Neural progenitor cell (in vitro differentiated cells): Measurements from ENCODE around the gene CTIF. TPM values are rescaled to one million over a fixed set of nuclear protein-coding genes. Genes with fewer than 3 reads are reported as not detected.

Experiments used
- DNase-seq: peaks from one replicate; pipeline ENCODE4 v3.0.0-alpha.2; 2016; ENCODE audit warnings: low spot score
- H2AFZ ChIP-seq: fragments of 200-600 bp; sonication (generic); replicated peaks from 2 replicates; pipeline ENCODE4 v1.6.1; 2016; ENCODE audit warnings: antibody characterized with exemption
- H3F3A ChIP-seq: fragments of 200-600 bp; sonication (generic); 2 replicates; pipeline ENCODE4 v1.6.1; 2016; ENCODE audit warnings: antibody characterized with exemption, low read depth
- H3K27ac ChIP-seq: fragments of 200-600 bp; sonication (generic); 2 replicates; pipeline ENCODE4 v1.5.1; 2016; ENCODE audit warnings: mild to moderate bottlenecking
- H3K27me3 ChIP-seq: fragments of 200-600 bp; sonication (generic); 2 replicates; pipeline ENCODE4 v1.6.1; 2016; ENCODE audit warnings: mild to moderate bottlenecking, moderate library complexity
- H3K36me3 ChIP-seq: fragments of 200-600 bp; sonication (generic); 2 replicates; pipeline ENCODE4 v1.5.1; 2016
- H3K4me1 ChIP-seq: fragments of 200-600 bp; sonication (generic); 2 replicates; pipeline ENCODE4 v1.6.1; 2016; ENCODE audit warnings: mixed run types
- H3K4me2 ChIP-seq: fragments of 200-600 bp; sonication (generic); 2 replicates; pipeline ENCODE4 v1.6.1; 2016
- H3K4me3 ChIP-seq: fragments of 200-600 bp; sonication (generic); 2 replicates; pipeline ENCODE4 v1.5.1; 2016
- H3K79me2 ChIP-seq: fragments of 200-600 bp; sonication (generic); 2 replicates; pipeline ENCODE4 v1.6.1; 2016; ENCODE audit warnings: low read depth
- H3K9ac ChIP-seq: fragments of 200-600 bp; sonication (generic); 2 replicates; pipeline ENCODE4 v1.6.1; 2016
- H3K9me3 ChIP-seq: fragments of 200-600 bp; sonication (generic); 2 replicates; pipeline ENCODE4 v1.5.1; 2016; ENCODE audit warnings: low read depth
- H4K20me1 ChIP-seq: fragments of 200-600 bp; sonication (generic); 2 replicates; pipeline ENCODE4 v1.6.1; 2016; ENCODE audit warnings: low read depth
- H3K27ac Mint-ChIP-seq: 3 replicates; pipeline ENCODE4 v1.8.0; 2021; ENCODE audit warnings: mixed read lengths
- H3K27me3 Mint-ChIP-seq: 2 replicates; pipeline ENCODE4 v1.8.0; 2022; ENCODE audit warnings: low read depth, mild to moderate bottlenecking, inconsistent platforms, moderate library complexity, mixed read lengths; ENCODE audit not compliant: insufficient read depth
- H3K36me3 Mint-ChIP-seq: 3 replicates; pipeline ENCODE4 v1.8.0; 2021; ENCODE audit warnings: mixed read lengths
- H3K4me1 Mint-ChIP-seq: 3 replicates; pipeline ENCODE4 v1.8.0; 2021; ENCODE audit warnings: mixed read lengths
- H3K4me3 Mint-ChIP-seq: 3 replicates; pipeline ENCODE4 v1.8.0; 2021; ENCODE audit warnings: mild to moderate bottlenecking, moderate library complexity, mixed read lengths
- H3K9me3 Mint-ChIP-seq: 3 replicates; pipeline ENCODE4 v1.8.0; 2020; ENCODE audit warnings: mixed read lengths
- CTCF ChIP-seq: fragments of 200-600 bp; sonication (generic); IDR thresholded peaks from 2 replicates; pipeline ENCODE4 v1.5.1; 2017; ENCODE audit warnings: antibody characterized with exemption, mild to moderate bottlenecking
- EZH2 ChIP-seq: fragments of 200-600 bp; sonication (generic); IDR thresholded peaks from 2 replicates; pipeline ENCODE4 v1.6.1; 2017; ENCODE audit warnings: antibody characterized with exemption, mild to moderate bottlenecking, moderate library complexity
- EZH2phosphoT487 ChIP-seq: fragments of 200-600 bp; sonication (generic); IDR thresholded peaks from 2 replicates; pipeline ENCODE4 v1.6.1; 2017; ENCODE audit warnings: antibody characterized with exemption
- total RNA-seq: library from RNA; depleted of rRNA; stranded (reverse); fragments of >200 nt; gene quantifications from 2 replicates; pipeline ENCODE4 v1.2.3, GENCODE V29; 2015; ENCODE audit warnings: low replicate concordance

CTIF gene
- total RNA-seq, 1 donor from 2014 or later = 17.6 TPM

- Histone ChIP-seq H3K4me1 (peaks cover 21% of the 10 kb centered on the region), H3F3A (peaks cover 4% of the 10 kb centered on the region), H3K79me2 (no peaks in the 10 kb centered on the region), H3K4me2 (no peak overlapping the region), H2AFZ (no peak overlapping the region), H3K27ac (no peak overlapping the region), H3K27me3 (no peaks in the 10 kb centered on the region), H4K20me1 (no peaks in the 10 kb centered on the region), H3K9me3 (no peaks in the 10 kb centered on the region), H3K9ac (no peak overlapping the region), H3K36me3 (no peaks in the 10 kb centered on the region), H3K4me3 (no peak overlapping the region)
- no peak for DNase-seq
- peak overlapping the region; percentile 97 for H3K27ac Mint-ChIP-seq
- peak overlapping the region; percentile 26 for H3K4me3 Mint-ChIP-seq
- H3K36me3 Mint-ChIP-seq = no peaks in the 10 kb centered on the region
- peaks cover 58% of the 10 kb centered on the region for H3K4me1 Mint-ChIP-seq
- TF ChIP-seq EZH2phosphoT487 = no peak
- no peak for TF ChIP-seq EZH2
- TF ChIP-seq CTCF = no peak
- H3K27me3 Mint-ChIP-seq = peaks cover 16% of the 10 kb centered on the region
- no peaks in the 10 kb centered on the region for H3K9me3 Mint-ChIP-seq
These were observed 354.3 kb downstream of the CTIF start for GRCh38 chr18:48893061-48893607.

GRCh38 chr18:48893608-48894600 is 355.1 kb downstream of the CTIF start:
- H3F3A ChIP-seq = peaks cover 4% of the 10 kb centered on the region
- H3K4me3 ChIP-seq = no peak overlapping the region
- Mint-ChIP-seq H3K27ac (peak overlapping the region; percentile 97), H3K9me3 (peaks cover under 1% of the 10 kb centered on the region), H3K4me1 (peaks cover 51% of the 10 kb centered on the region), H3K36me3 (no peaks in the 10 kb centered on the region), H3K4me3 (peak overlapping the region; percentile 26), H3K27me3 (peaks cover 18% of the 10 kb centered on the region)
- H3K79me2 ChIP-seq = no peaks in the 10 kb centered on the region
- no peaks in the 10 kb centered on the region for H4K20me1 ChIP-seq
- no peak for DNase-seq
- no peaks in the 10 kb centered on the region for H3K36me3 ChIP-seq
- TF ChIP-seq EZH2 = no peak
- no peak for TF ChIP-seq CTCF
- no peak for TF ChIP-seq EZH2phosphoT487
- no peak overlapping the region for H3K27ac ChIP-seq
- H3K27me3 ChIP-seq = no peaks in the 10 kb centered on the region
- no peak overlapping the region for H3K4me2 ChIP-seq
- no peak overlapping the region for H2AFZ ChIP-seq
- no peaks in the 10 kb centered on the region for H3K9me3 ChIP-seq
- H3K9ac ChIP-seq = no peak overlapping the region
- peaks cover 19% of the 10 kb centered on the region for H3K4me1 ChIP-seq

- H3K4me2 ChIP-seq = no peak overlapping the region
- H3K27me3 ChIP-seq = no peaks in the 10 kb centered on the region
- no peaks in the 10 kb centered on the region for H4K20me1 ChIP-seq
- peak overlapping the region; percentile 36 for H3K27ac Mint-ChIP-seq
- no peak overlapping the region for H3K9ac ChIP-seq
- no peaks in the 10 kb centered on the region for H3K9me3 ChIP-seq
- peaks cover 10% of the 10 kb centered on the region for H3K4me1 ChIP-seq
- peak overlapping the region; percentile 42 for H3K4me3 Mint-ChIP-seq
- no peak overlapping the region for H3K27ac ChIP-seq
- H3K27me3 Mint-ChIP-seq = peaks cover 18% of the 10 kb centered on the region
- H3K4me3 ChIP-seq = no peak overlapping the region
- peaks cover 4% of the 10 kb centered on the region for H3F3A ChIP-seq
- H2AFZ ChIP-seq = no peak overlapping the region
- TF ChIP-seq EZH2phosphoT487 (no peak), EZH2 (no peak), CTCF (no peak)
- no peak for DNase-seq
- H3K36me3 Mint-ChIP-seq = no peaks in the 10 kb centered on the region
- H3K4me1 Mint-ChIP-seq = peaks cover 43% of the 10 kb centered on the region
- H3K36me3 ChIP-seq = no peaks in the 10 kb centered on the region
- H3K79me2 ChIP-seq = no peaks in the 10 kb centered on the region
- H3K9me3 Mint-ChIP-seq = peaks cover 8% of the 10 kb centered on the region
These were observed 356.0 kb downstream of the CTIF start for GRCh38 chr18:48894799-48895346.
